Amniotic stem cell (primary cell): ENCODE data around the gene ABCC5.

Experiments used
- DNase-seq: peaks from one replicate; lab custom pipeline; 2025; lab: John Stamatoyannopoulos, UW

ABCC5 gene

DNA sequence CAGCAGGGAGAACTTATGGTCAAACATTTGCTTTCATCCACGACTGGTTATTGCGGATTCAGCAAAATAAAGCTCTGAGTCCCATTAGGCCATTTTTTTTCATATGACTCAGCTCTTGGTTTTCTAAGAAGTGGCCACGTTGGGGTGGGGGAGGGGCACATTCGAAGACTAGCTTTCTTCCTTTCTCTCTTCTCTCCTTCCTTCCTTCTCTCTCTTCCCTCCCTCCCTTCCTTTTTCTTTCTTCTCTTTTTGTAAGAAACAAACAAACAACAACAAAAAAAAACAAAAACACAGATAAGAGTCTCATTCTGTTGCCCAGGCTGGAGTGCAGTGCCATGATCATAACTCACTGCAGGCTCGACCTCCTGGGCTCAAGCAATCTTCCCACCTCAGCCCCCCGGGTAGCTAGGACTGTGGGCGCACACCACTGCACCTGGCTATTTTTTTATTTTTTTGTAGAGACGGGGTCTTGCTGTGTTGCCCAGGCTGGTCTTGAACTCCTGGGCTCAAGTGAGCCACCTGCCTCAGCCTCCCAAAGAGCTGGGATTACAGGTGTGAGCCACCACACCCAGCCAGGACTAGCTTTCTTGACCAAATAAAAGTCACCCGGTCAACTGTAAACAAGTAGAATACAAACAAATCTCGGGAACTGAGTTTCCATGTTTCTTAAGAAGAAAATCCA lies 41.6 kb downstream of the ABCC5 start:
- DNase-seq: no peak

DNA sequence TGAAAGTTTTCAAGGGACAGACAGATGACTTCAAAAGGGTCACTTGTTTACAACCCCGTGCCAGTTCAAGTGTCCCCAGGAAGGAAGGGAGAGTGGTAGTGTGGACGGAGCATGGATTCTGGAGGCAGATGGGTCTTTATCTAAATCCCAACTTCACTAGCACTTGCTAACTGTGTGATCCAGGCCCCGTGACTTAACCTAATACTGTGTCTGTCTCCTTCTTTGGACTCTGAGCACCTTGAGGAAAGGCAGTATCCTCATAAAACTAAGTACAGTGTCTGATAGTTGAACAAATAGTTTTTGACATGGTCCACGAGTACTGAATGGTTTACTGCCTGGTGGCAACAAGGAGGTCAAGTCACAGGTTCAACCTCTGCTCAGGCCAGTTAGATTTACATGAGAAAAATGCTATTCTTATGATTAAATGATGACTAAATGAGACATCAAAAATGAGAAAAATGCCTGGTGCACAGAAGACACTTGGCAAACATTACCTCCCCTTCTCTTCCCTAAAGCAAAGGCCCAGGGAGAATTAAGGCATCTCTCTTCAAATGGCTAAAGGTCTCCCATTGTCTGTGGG lies 48.9 kb downstream of the ABCC5 start:
- DNase-seq: no peak

DNA sequence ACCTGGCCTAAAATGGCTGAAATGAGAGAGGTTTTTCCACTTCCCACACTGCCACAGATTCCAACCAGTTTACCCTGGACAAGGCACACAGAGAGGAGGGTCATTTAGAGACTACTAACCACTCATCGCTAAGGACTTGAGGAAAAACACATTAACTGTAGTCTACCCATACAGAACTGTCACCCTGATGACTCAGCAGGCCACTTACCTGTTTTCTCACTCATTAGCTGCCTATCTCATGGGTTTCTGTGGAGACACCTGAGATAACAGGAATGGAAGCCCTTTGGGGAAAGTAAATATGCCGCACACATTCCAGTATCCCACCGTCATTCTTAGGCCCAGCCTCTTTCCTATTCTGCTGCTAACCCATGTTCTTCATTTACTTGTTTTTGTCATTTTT lies 50.0 kb downstream of the ABCC5 start:
- DNase-seq: no peak

DNA sequence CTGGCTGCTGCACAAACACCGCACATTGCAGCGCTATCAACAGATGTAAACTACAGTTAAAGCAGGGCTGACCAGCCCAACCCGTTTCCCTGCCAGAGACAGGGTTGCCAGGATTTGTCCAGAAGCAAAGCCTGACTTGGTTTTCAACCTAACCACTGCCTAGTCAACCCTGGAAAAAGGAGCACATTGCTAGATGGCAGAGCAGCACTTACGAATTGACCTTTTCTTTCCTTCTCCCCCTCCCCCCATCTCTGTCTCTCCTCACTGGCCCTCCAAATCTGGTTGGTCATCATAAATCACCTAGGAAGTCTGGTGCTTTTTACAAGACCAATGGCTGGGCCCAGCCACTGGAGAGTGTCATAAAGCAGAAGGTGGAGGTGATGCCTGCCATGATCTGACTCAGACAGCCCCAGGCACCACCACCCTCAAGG lies 51.3 kb downstream of the ABCC5 start:
- no peak for DNase-seq

DNA sequence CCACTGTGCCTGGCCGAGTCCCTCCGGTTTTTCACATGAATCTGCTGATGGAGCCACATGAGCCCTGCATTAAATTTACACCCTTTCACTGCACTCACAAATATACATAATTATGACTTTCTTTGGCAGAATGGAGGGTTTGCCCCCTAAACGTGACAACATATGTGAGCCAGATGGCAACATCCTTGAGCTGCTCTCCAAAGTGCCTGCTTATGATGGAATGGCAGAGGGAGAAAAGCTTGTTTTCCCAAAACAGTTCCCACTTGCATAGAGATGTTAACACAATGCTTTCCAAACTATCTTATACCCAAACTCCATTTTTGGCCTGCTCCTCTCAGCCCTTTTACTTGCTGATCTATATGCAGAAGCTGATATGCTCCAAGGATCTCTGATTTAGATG lies 54.9 kb downstream of the ABCC5 start:
- no peak for DNase-seq

DNA sequence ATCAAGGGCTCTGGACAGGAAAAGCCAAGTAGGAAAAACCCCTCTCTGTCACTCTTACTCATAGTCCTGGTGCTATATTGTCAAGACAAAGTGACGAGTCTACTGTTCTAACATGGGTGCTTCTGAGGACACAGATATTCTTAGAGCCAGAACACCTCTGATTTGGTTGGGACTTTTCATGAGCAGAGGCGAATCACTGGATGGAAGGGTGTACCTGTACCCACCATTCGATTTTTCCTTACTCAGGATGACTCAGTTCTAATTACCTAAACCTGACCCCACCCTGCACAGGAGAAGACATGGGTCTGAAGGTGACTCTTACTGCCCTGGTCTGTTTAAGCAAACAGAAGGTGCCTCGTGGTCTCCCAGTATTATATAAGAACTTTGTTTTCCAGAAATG lies 58.5 kb downstream of the ABCC5 start:
- DNase-seq: no peak

DNA sequence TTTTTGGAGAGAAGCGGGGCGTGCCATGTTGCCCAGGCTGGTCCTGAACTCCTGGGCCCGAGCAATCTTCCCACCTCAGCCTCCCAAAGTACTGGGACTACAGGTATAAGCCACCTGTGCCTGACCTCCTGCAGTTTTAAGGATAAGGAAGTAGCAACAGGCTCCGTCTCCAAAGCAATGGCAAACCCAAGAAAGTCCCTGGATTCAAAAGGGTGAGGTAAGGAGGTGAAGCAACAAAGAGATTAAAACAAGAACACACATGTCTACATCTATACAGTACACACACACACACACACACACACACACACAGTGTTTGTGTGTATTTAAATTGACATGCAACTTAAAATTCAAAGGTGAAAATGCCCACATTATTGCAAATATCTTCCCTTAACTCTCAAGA lies 58.9 kb downstream of the ABCC5 start:
- no peak for DNase-seq

DNA sequence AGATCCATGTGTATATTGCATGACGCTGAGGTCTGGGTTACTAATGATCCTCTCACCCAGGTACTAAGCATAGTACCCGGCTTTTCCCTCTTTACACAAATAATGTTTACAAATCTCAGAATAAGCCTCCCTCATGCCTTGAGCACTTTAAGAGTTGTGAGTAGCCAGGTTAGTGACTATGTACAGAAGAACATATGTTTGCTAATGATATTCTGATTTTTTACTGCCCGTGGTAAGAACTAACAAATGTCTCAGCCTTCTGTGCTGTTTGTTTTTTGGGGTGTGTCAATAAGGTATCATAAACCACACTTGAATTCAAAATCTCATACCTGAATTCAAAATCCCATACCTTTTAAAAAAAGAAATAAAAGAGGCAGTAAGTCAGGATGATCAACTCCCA lies 59.5 kb downstream of the ABCC5 start:
- DNase-seq: no peak

DNA sequence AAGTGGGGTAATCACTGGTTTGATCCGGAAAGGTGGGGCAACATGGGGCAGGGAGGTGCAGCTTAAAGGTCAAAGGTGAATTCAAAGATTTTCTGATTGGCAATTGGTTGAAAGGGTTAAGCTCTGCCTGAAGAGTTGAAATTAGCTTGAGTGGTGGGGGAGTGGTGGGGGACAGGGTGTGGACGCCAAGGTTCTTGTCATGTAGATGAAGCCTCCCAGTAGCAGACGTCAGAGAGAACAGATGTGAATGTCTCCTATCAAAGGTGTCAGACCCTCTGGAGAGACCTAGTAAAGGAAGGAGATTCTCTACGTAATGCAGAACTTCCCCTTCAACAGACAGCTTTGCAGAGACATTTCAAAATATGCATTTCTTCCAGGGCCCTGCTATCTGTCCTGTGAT lies 62.8 kb downstream of the ABCC5 start:
- no peak for DNase-seq

DNA sequence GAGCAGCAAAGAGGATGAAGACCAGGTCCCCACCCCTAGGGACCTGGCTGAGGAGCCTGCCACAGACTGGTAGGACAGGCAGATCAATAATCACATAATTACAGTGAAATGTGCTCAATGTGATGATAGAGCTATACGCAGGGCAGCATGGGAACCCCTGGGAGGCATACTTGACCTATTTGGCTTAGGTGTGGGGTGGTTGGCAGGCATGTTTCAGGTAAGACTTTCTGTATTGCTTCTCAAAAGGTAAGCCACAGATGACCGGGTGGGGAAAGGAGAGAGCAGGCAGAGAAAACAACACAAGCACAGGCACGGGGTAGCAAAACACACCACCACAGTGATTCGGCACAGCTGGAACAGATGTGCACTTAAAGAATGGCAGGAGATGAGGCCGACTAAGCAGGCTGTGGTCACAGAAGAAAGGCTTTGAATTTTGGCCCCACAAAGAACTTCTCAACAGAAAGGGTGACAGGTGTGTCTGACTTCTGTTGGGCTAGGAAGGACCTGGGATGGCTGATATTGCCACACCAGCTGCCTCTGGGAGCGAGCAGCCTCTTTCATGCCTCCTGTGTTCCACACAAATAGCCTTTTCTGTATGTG lies 64.1 kb downstream of the ABCC5 start:
- DNase-seq: no peak

DNA sequence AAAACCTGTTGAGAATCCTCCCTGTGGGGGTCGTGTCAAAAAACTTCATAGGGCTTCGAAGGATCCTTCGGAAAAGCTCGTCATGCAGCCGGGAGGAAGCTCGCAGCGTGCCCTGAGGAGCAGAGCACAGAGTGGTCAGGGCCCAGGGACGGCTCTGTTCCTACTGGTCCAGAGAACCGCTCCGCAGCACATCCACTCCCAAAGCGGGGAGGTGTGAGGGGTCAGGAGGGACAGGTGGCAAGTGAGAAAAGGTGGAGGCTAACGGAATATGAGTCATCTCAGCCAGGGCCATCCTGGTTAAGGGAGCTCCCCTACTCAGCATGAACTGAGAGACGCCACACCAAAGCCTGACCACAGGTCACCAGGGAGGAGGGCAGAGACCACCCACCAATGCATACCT lies 66.2 kb downstream of the ABCC5 start:
- no peak for DNase-seq

DNA sequence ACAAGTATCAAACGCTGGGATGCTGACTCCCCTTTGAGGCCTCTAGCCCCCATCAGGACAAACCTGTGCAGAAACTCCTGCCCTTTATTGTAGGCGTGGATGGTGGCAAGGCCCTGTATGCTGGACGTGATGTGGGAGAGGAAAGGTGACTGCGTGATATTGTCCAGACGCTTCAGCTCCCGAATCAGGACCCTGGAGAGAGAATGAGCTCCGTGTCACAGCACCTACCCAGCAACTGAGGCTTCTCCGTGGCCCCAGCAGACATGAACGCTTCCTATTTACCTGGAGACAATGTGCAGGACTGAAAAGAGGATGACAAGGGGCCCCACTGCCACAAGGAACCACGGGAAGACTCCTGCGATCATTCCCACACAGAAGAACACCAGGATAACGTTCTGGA lies 68.0 kb downstream of the ABCC5 start:
- no peak for DNase-seq

DNA sequence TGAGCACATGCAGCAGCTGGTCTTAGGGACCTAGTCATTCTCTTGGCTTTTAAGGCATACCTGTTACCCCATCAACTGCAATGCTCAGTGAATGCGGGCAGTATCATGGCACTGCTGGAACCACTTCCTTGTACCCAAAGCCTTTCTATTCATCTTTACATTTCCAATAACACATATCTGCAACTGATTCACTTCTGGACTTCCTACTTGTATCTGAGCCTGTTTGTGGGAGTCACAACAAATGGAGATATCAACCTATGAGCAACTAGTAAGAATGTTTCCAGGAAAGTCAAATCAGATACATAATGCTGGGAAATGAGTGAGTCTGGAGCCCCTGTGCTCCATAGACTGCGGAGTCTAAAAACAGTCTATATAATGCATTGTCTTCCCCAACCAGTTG lies 71.6 kb downstream of the ABCC5 start:
- no peak for DNase-seq

DNA sequence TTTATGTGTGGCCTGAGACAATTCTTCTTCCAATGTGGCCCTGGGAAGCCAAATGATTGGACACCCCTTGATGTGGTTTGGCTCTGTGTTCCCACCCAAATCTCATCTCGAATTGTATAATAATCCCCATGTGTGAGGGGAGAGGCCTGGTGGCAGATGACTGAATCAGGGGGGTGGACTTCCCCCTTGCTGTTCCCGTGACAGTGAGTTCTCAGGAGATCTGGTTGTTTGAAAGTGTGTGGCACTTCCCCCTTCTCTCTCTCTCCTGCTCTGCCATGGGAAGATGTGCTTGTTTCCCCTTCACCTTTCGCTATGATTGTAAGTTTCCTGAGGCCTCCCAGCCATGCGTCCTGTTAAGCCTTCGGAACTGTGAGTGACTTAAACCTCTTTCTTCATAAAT lies 72.9 kb downstream of the ABCC5 start:
- DNase-seq: no peak

DNA sequence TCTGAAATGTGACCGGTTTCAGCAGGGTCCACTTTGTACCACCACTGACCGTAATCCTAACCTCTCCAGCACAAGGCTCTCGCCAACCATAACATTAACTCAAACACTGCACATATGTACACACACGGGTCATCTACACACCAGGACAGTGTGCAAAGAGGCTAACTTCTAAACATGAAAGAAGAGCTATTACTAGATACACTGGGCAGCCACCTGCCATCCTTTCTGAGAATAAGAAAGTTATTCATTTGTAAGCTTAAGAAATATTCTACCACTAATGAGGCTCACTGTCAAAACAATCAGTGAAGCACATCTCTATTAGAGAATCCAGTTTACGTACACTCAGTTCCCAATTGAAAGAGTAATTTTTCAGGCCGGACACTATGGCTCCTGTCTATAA lies 73.9 kb downstream of the ABCC5 start:
- no peak for DNase-seq

DNA sequence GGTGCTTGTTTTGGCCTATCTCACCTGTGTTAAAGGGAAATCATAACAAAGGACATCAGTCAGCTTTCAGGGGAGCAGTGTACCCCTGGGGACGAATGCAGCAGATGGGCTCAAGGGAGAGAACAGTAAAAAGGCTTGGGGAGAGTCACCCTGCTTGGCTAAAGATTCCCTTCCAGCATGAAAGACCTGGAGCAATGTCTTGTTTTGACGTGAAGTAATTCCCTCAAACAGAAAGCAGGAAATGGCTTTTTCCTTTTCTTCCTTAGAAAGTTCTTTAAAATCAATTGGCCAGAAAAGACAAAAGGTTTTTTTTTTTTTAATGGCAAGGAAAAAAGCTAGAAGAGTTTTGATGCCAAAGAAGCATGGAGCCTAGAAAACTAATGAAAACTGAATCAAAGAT lies 76.5 kb downstream of the ABCC5 start:
- no peak for DNase-seq

DNA sequence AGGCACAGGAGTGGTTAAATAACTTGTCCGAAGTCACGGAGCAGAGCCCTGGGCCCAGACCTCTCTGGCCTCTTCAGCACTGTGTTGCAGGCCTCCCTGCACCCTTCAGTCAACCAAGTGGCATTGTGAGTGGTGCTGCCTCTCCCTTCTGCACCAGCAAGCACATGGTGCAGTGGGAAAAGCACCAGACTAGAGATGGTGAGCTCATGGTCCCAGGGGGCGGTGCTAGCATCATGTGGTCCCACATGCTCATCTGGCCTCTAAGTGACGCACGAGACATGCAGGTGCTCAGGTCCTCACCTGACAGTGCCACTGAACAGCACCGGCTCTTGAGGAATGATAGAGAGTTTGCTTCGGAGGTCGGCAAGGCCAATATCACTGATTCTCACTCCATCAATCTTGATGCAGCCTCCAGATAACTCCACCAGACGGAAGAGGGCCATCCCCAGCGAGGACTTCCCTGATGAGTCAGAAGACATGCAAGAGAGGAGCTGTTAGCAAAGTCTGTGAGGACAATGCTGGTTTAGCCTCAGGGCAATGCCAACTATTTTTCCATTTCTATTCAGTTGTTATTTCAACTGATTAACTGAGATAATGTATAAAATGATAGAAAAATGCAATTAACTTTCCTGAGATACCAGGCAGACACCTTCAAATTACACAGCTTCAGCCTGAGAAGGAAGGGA lies 79.9 kb downstream of the ABCC5 start:
- DNase-seq: no peak

DNA sequence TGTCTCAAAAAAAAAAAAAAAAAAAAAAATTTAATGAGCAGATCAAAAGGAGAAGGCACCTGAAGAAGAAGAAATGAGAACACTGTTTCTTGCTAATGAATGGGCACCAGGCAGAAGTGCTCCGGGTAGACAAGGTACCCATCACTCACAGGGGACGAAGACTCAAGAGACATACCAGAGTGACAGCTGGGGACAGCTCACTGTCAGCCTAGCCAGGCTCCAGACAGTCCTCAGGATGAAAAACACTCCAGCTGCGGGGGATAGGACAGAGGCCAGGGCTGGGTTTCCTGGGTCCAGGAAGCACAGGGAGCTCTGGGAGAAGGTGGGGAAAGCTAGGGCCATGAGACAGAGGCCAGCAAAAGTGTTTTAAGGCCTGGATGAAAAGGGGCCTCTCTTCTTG lies 84.5 kb downstream of the ABCC5 start:
- DNase-seq: no peak

DNA sequence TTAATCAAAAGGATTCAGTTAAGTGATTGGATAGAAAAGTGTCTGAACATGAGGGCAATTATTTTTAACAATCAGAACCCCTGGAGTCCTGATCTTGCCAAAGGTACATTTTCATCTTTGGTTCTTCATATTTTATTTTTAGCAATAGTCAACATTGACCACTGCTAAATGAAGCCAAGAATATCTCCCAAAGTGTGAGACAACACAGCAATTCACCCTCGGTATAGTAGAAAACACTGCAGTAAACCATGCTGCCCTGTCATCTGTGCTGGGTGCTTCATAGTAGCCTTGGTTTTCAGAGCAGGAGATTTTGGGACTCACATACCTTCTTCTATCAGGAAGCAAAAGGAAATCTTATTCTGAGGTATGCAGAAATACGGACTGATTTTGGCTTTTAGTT lies 85.8 kb downstream of the ABCC5 start:
- DNase-seq: no peak

DNA sequence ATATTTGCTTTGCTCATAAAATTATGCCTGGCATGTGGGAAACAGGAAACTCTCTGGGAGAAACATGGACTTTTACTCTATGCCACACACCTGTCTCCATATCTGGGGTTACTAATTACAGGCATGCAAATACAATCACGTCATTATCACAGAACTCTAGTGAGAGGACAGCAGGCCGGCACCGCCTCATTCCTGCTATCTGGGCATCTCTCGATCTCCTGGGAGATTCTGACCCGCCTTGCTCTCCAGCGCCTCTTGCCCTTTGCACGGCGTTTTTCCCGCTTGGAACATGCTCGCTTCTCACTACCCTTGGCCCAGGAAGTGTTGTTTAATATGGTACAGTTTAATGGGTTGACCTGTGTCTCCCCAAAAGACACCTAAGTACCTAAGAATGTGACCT lies 87.6 kb downstream of the ABCC5 start:
- DNase-seq: no peak

DNA sequence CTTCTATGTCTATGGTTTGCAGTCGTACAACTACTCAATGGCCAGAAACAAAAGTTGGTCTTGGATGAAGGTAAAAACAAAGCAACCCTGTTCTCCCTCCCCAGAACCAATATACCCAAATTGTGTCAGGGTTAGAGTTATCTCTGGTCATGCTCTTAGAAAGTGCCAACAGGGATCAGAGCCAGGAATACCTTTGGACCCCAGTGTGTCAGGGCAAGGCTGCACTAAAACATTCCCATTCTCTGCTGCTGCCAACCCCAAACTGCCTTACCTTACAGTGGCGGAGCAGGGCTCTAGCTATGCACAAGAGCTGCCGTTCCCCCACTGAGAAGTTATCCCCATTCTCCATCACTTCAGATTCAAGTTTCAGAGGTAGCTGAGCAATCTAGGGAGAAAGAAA lies 90.6 kb downstream of the ABCC5 start:
- DNase-seq: no peak

DNA sequence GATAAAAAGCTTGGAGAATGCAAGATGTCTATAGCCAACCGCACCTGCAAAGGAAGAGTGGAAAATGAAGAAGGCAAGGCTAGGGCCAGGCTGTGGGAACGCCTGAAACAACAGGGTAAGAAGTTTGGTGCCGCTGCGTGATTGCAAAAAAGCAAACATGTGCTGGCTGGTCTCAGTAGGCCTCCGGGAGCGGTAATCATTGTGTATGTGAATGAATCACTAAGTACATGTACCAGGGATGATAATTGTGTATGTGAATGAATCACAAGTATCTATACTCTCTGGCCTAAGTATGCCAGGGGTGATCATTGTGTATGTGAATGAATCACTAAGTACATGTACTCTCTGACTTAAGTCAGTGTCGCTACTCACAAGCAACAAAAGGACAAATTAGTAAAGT lies 92.7 kb downstream of the ABCC5 start:
- no peak for DNase-seq

DNA sequence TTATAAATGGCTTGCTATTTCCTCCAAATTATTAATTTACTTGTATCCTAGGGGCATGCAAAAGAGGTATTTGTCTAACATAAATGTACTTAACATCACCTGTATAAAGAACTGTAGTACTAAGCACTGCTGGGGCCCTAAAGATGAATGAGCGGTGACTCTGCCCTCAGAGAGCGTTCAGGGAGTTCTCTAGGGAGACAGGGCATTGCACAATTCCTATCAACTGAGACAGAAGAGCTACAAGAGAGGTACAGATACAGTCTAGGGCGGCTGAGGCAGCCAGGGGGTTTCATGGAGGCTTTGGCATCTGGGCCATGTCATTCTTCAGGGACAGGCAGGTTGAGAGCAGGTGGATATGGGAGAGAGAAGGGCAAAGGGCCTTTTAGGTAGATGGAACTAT lies 93.1 kb downstream of the ABCC5 start:
- no peak for DNase-seq
